Measurements from ENCODE around the gene CHGA. TPM values are rescaled to one million over a fixed set of nuclear protein-coding genes. Genes with fewer than 3 reads are reported as not detected.

CHGA gene
- total RNA-seq, 1 donor from 2014 or later: 663 TPM

DNA sequence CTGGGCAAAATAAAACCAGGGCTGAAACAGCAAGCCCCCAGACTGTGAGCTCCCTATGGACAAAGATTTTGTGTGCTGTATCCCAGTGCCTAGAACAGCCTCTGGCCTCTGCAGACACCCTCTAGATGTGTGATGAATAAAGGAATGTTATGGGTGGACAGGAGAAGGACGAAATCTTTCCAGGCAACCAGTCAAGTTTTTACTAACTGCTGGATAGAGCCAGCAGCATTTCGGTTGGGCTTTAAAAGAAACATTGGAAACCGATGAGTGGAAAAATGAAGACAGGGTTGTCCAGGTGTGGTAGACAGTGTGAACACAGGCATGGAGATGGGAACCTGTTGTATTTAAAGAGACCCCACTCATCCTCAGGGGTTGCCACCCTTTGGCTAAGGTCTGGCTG is 4.0 kb downstream of the CHGA start:
- H3K4me3 Mint-ChIP-seq (ENCODE audit: unreplicated experiment): peak overlapping the region; percentile 84
- peaks cover 7% of the 10 kb centered on the region for H3K9me3 Mint-ChIP-seq (ENCODE audit: unreplicated experiment)
- H3K36me3 Mint-ChIP-seq (ENCODE audit: unreplicated experiment): no peaks in the 10 kb centered on the region
- peaks cover 14% of the 10 kb centered on the region for H3K4me1 Mint-ChIP-seq (ENCODE audit: low read depth, unreplicated experiment)
- TF ChIP-seq, protein P1, sequence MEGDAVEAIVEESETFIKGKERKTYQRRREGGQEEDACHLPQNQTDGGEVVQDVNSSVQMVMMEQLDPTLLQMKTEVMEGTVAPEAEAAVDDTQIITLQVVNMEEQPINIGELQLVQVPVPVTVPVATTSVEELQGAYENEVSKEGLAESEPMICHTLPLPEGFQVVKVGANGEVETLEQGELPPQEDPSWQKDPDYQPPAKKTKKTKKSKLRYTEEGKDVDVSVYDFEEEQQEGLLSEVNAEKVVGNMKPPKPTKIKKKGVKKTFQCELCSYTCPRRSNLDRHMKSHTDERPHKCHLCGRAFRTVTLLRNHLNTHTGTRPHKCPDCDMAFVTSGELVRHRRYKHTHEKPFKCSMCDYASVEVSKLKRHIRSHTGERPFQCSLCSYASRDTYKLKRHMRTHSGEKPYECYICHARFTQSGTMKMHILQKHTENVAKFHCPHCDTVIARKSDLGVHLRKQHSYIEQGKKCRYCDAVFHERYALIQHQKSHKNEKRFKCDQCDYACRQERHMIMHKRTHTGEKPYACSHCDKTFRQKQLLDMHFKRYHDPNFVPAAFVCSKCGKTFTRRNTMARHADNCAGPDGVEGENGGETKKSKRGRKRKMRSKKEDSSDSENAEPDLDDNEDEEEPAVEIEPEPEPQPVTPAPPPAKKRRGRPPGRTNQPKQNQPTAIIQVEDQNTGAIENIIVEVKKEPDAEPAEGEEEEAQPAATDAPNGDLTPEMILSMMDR (IDR thresholded peaks at IDR 0.05; ENCODE audit: partially characterized antibody, unreplicated experiment): no peak
- no peak for DNase-seq
- peaks cover 14% of the 10 kb centered on the region for H3K27me3 Mint-ChIP-seq (ENCODE audit: unreplicated experiment)
- no peak overlapping the region for H3K27ac Mint-ChIP-seq (ENCODE audit: unreplicated experiment)

DNA sequence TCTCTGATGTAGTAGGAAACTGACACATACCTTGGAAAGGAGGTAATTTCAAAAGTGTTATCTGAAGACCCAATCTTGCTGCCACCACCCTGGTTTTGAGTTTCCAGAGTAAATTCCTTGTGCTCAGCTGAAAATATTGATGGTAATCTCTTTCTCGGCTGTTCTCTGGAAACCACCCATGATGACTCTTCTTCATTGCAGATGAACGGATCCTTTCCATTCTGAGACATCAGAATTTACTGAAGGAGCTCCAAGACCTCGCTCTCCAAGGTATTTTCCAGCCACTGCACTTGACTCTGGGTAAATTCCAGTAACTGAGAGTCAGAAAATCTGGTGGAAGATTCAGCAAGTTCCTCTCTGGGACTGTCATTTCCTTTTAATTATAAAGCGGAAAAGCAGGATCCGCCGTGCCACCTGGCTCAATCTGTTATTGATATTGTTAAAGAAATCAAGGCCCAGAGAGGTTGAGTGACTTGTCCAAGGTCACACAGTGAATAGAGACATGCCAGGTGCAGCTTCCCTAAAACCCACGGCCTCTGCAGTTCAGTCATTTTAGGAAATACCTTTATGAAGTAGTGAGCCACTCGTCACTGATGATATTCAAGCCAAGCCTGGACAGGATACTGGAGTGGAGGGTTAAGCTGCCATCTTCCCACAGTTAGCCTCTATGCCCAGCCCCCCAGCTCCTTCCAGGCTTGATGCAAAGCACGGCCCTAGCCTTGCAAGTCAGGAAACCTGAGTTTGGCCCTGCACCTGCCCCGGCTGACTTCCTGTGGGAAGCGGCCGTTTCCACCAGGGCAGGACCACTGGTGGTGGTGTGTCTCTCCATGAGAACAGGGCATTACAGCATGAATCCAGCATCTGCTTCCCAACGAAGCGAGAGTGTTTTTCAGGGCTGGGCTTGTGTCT is 4.7 kb downstream of the CHGA start:
- H3K27me3 Mint-ChIP-seq (ENCODE audit: unreplicated experiment): peaks cover 9% of the 10 kb centered on the region
- no peak for DNase-seq
- peaks cover 11% of the 10 kb centered on the region for H3K4me1 Mint-ChIP-seq (ENCODE audit: low read depth, unreplicated experiment)
- H3K4me3 Mint-ChIP-seq (ENCODE audit: unreplicated experiment): no peak overlapping the region
- H3K36me3 Mint-ChIP-seq (ENCODE audit: unreplicated experiment): no peaks in the 10 kb centered on the region
- TF ChIP-seq, protein P1 (IDR thresholded peaks at IDR 0.05; ENCODE audit: partially characterized antibody, unreplicated experiment): no peak
- no peak overlapping the region for H3K27ac Mint-ChIP-seq (ENCODE audit: unreplicated experiment)
- H3K9me3 Mint-ChIP-seq (ENCODE audit: unreplicated experiment): peaks cover 3% of the 10 kb centered on the region

DNA sequence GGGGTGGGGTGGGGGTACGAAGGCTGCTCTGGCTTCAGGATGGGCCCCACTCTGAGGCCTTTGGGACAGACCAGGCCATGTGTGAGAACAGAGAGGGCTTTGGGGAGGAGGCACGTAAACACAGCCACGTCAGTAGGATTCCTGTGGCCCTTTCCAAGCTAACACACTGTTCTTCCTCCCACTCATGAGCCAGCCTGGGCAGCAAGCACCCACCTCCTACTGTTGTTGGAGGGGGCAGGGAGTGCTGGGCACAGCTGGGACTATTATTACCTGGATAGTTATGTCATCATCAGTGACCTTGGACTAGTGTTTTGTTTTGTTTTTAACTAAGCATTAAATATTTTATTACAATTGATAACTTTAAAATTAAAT is 5.3 kb downstream of the CHGA start:
- peaks cover 11% of the 10 kb centered on the region for H3K4me1 Mint-ChIP-seq (ENCODE audit: low read depth, unreplicated experiment)
- peaks cover 2% of the 10 kb centered on the region for H3K9me3 Mint-ChIP-seq (ENCODE audit: unreplicated experiment)
- TF ChIP-seq, protein P1 (IDR thresholded peaks at IDR 0.05; ENCODE audit: partially characterized antibody, unreplicated experiment): no peak
- H3K36me3 Mint-ChIP-seq (ENCODE audit: unreplicated experiment): no peaks in the 10 kb centered on the region
- H3K27ac Mint-ChIP-seq (ENCODE audit: unreplicated experiment): no peak overlapping the region
- peaks cover 9% of the 10 kb centered on the region for H3K27me3 Mint-ChIP-seq (ENCODE audit: unreplicated experiment)
- no peak for DNase-seq
- H3K4me3 Mint-ChIP-seq (ENCODE audit: unreplicated experiment): no peak overlapping the region

DNA sequence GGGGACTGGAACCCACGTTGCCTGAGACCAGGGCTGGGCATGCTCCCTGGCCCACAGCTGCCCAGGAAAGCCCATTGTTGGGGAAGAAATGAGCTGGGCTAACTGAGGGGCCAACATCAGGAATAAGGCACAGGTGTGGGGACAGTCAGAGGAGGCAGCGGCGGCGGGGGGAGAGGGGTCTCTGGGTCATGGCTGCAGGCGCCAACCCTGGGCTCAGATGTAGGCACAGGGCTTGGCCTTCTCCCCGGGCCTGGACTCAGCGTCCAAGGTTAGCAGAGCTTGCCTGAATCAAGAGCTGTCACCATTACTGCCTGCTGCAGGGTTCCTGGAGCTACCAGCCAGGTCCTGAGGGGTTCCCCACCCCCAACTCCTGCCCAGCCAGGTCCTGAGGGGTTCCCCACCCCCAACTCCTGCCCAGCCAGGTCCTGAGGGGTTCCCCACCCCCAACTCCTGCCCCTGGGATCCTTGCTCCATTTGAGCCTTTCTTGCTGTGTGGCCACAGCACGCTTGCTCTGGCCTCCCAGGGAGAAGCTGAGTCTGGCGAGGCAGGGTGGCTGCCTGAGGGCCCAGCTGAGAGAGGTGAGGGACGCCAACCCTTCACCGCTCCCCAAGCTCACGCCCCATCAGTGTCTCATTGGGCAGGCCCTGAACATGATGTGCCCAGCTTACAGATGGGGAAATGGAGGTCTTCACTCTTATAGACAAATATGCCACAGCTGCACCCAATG is 6.2 kb downstream of the CHGA start:
- Mint-ChIP-seq H3K4me3 (ENCODE audit: unreplicated experiment) (no peak overlapping the region), H3K36me3 (ENCODE audit: unreplicated experiment) (no peaks in the 10 kb centered on the region), H3K27me3 (ENCODE audit: unreplicated experiment) (peaks cover 9% of the 10 kb centered on the region), H3K4me1 (ENCODE audit: low read depth, unreplicated experiment) (peaks cover 11% of the 10 kb centered on the region), H3K9me3 (ENCODE audit: unreplicated experiment) (peaks cover 2% of the 10 kb centered on the region), H3K27ac (ENCODE audit: unreplicated experiment) (no peak overlapping the region)
- no peak for DNase-seq
- TF ChIP-seq, protein P1 (IDR thresholded peaks at IDR 0.05; ENCODE audit: partially characterized antibody, unreplicated experiment): no peak
